SH-SY5Y (cell line): ENCODE data around the gene SUGCT.

Experiments
- GATA2 ChIP-seq: IDR thresholded peaks from 2 replicates; pipeline ENCODE4 v1.6.1; 2011; ENCODE audit warnings: mild to moderate bottlenecking, low read depth, low read length
- GATA3 ChIP-seq: IDR thresholded peaks from 2 replicates; pipeline ENCODE4 v1.6.1; 2011; ENCODE audit warnings: low read depth, mild to moderate bottlenecking, low read length, moderate library complexity

DNA sequence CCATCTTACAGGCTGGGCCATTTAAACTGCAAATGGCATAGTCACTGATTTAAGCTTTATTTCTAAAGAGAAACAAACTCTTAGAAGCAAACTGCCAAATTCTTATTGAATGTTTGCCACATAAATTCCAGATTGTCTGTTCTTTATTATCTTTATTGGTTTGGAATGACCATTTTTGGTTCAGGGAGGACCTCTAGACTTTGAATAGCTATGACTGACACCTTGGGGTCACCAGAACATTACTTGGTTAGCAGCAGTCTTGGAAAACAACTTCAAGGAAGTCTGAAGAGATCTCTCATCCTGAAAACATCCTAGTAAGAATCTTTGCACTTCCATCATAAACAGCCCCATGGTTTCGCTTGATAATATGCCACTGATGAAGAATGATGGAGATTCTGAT is 197.1 kb downstream of the SUGCT start:
- TF ChIP-seq GATA2 (no peak), GATA3 (no peak)
